GM23338 (cell line): ENCODE data around the gene LRRC10.

Source experiments
- CREB1 ChIP-seq: fragments of 250-450 bp; sonication (Bioruptor Pico); IDR thresholded peaks from 2 replicates; pipeline ENCODE4 v1.5.0; 2020; ENCODE audit warnings: low read depth, mild to moderate bottlenecking, moderate library complexity
- CTCF ChIP-seq, 2 experiments: fragments of 200-600 bp in 1 of 2; sonication (generic) in 1 of 2; conservative IDR thresholded peaks; 2 replicates each; pipeline versions ENCODE4 v1.5.1 to v1.6.1; 2016 to 2017; ENCODE audit warnings: antibody characterized with exemption in 2 of 2, low read depth in 2 of 2, mild to moderate bottlenecking in 2 of 2, moderate library complexity in 1 of 2
- ETS1 ChIP-seq: IDR thresholded peaks from 2 replicates; pipeline ENCODE4 v1.6.1; 2016; ENCODE audit warnings: antibody characterized with exemption
- EZH2 ChIP-seq: fragments of 200-600 bp; sonication (generic); IDR thresholded peaks from one replicate; pipeline ENCODE4 v1.8.0; 2017; ENCODE audit warnings: antibody characterized with exemption, mild to moderate bottlenecking, low read depth; ENCODE audit not compliant: unreplicated experiment
- EZH2phosphoT487 ChIP-seq: fragments of 200-600 bp; sonication (generic); IDR thresholded peaks from one replicate; pipeline ENCODE4 v1.8.1; 2018; ENCODE audit warnings: antibody characterized with exemption; ENCODE audit not compliant: unreplicated experiment
- JUNB ChIP-seq: IDR thresholded peaks from one replicate; pipeline ENCODE4 v1.6.1; 2016; ENCODE audit warnings: antibody characterized with exemption; ENCODE audit not compliant: unreplicated experiment
- NANOG ChIP-seq: IDR thresholded peaks from 2 replicates; pipeline ENCODE4 v1.6.1; 2016; ENCODE audit warnings: antibody characterized with exemption, borderline replicate concordance
- POLR2AphosphoS5 ChIP-seq: IDR thresholded peaks from 2 replicates; pipeline ENCODE4 v1.6.1; 2016; ENCODE audit warnings: antibody characterized with exemption, low read depth
- REST ChIP-seq: IDR thresholded peaks from one replicate; pipeline ENCODE4 v1.6.1; 2018; ENCODE audit warnings: antibody characterized with exemption; ENCODE audit not compliant: unreplicated experiment
- STAT1 ChIP-seq: IDR thresholded peaks from one replicate; pipeline ENCODE4 v1.6.1; 2016; ENCODE audit warnings: antibody characterized with exemption; ENCODE audit not compliant: unreplicated experiment
- ZNF114 ChIP-seq: fragments of 250-450 bp; sonication (Bioruptor Pico); IDR thresholded peaks from 2 replicates; pipeline ENCODE4 v1.5.0; 2020; ENCODE audit warnings: mild to moderate bottlenecking, moderate library complexity
- ZNF331 ChIP-seq: fragments of 250-450 bp; sonication (Bioruptor Pico); IDR thresholded peaks from 2 replicates; pipeline ENCODE4 v1.5.0; 2020; ENCODE audit warnings: low read depth, mild to moderate bottlenecking, moderate library complexity
- ZNF462 ChIP-seq: fragments of 250-450 bp; sonication (Bioruptor Pico); IDR thresholded peaks from 2 replicates; pipeline ENCODE4 v1.5.0; 2020; ENCODE audit warnings: mild to moderate bottlenecking, moderate library complexity

GRCh38 chr12:69563166-69563762 is 47.4 kb downstream of the LRRC10 start:
- TF ChIP-seq EZH2phosphoT487 (no peak), CTCF (conservative IDR thresholded peaks at IDR 0.05; ENCODE audit: low read depth in 2 of 2) (no peak), JUNB (no peak), EZH2 (no peak), ETS1 (no peak), REST (no peak), ZNF331 (CRISPR knock-in tag) (no peak), POLR2AphosphoS5 (no peak), ZNF114 (no peak), CREB1 (no peak), NANOG (no peak), ZNF462 (no peak), STAT1 (no peak)
